Uterus (tissue), 2 donors: ENCODE results near the gene MINDY4.

Source experiments
- POLR2A ChIP-seq, 2 donors: fragments of 450-650 bp; IDR thresholded peaks; one replicate each; pipeline ENCODE4 v1.6.1; 2016; ENCODE audit warnings: antibody characterized with exemption in 2 of 2, mild to moderate bottlenecking in 1 of 2, moderate library complexity in 1 of 2
- TF ChIP-seq, protein P1 (sequence below), 4 experiments: fragments of 200-600 bp in 2 of 4; fragments of 450-650 bp in 2 of 4; sonication (generic) in 2 of 4; IDR thresholded peaks; one replicate each; pipeline ENCODE4 v1.5.1; 2016 to 2019; ENCODE audit warnings: antibody characterized with exemption in 4 of 4, mild to moderate bottlenecking in 2 of 4, moderate library complexity in 1 of 4

DNA sequence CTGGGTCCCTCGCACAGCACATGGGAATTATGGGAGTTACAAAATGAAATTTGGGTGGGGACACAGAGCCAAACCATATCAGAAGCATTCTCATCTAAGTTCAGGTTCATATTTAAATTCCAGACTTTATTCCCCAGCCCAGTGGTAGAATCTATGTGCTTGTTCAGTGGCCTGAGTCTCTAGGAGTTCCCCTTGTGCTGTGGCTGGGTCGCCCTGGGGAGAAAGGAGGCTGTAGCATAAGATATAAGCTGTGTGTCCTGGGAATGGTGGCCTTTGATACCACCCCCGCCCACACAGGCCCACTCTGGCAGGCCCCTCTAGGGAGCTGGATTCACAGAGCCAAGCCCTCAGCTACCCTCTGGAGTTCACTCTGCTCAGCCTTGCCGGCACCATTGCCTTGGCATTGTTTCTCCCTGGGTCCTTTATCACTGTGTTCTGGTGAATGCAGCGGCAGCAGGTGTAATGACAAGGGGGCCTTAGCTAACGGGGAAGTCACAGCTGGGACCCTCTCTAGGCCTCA is 64.2 kb downstream of the MINDY4 start:
- TF ChIP-seq, protein P1, sequence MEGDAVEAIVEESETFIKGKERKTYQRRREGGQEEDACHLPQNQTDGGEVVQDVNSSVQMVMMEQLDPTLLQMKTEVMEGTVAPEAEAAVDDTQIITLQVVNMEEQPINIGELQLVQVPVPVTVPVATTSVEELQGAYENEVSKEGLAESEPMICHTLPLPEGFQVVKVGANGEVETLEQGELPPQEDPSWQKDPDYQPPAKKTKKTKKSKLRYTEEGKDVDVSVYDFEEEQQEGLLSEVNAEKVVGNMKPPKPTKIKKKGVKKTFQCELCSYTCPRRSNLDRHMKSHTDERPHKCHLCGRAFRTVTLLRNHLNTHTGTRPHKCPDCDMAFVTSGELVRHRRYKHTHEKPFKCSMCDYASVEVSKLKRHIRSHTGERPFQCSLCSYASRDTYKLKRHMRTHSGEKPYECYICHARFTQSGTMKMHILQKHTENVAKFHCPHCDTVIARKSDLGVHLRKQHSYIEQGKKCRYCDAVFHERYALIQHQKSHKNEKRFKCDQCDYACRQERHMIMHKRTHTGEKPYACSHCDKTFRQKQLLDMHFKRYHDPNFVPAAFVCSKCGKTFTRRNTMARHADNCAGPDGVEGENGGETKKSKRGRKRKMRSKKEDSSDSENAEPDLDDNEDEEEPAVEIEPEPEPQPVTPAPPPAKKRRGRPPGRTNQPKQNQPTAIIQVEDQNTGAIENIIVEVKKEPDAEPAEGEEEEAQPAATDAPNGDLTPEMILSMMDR (IDR thresholded peaks at IDR 0.05) = no peak
- no peak for TF ChIP-seq POLR2A (IDR thresholded peaks at IDR 0.05)
